ENCODE results near the gene USP17L28.

GRCh38 chr4:9384126-9384525 is 35.4 kb downstream of the USP17L28 start:
- TF ChIP-seq, protein P1, sequence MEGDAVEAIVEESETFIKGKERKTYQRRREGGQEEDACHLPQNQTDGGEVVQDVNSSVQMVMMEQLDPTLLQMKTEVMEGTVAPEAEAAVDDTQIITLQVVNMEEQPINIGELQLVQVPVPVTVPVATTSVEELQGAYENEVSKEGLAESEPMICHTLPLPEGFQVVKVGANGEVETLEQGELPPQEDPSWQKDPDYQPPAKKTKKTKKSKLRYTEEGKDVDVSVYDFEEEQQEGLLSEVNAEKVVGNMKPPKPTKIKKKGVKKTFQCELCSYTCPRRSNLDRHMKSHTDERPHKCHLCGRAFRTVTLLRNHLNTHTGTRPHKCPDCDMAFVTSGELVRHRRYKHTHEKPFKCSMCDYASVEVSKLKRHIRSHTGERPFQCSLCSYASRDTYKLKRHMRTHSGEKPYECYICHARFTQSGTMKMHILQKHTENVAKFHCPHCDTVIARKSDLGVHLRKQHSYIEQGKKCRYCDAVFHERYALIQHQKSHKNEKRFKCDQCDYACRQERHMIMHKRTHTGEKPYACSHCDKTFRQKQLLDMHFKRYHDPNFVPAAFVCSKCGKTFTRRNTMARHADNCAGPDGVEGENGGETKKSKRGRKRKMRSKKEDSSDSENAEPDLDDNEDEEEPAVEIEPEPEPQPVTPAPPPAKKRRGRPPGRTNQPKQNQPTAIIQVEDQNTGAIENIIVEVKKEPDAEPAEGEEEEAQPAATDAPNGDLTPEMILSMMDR (IDR thresholded peaks at IDR 0.05) = no peak
- TF ChIP-seq POLR2A (IDR thresholded peaks at IDR 0.05) = no peak
